ENCODE results near the gene MRPL2. TPM values are rescaled to one million over a fixed set of nuclear protein-coding genes. Genes with fewer than 3 reads are reported as not detected.

MRPL2 gene
- total and polyA plus RNA-seq, 2 donors (not counting 1 experiment from before 2014, with no cell fraction given), result 45.6 to 52.8 TPM

DNA sequence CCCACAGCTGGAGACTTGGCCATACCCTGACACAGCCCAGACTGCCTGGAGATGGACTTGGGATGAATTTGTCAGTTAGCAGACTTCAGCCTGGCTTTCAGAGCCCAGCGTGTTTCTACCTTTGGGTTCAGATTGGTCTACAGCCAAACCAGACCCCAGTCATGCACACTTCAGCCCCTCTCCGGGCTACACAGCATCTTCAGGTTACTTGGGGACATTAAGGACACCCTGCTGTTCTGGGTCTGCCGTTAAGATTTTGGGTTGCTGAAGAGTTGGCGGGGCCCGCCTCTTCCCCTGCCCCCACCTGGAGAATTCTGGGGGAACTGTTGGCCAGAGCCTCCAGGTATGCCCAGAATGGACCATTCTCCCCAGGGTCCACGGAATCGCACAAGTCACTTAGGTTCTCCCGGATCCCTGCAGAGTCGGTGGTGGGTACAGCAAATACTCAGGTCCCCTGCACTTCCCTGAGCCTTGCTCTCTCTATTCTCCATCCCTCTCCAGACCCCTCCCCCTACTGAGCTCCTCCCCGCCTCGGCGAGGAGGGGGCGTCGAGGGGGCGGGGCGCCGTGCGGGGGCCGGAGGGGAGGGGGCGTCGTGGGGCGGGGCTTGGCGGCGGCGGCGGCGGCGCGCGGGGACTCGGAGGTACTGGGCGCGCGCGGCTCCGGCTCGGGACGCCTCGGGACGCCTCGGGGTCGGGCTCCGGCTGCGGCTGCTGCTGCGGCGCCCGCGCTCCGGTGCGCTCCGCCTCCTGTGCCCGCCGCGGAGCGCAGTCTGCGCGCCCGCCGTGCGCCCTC, 16.6 kb upstream of the MRPL2 start, which contains the start of gene PTK7:
Gene PTK7, plus strand, starts transcription at position 645 of the 794 bp plus-strand sequence. CDS start 175 bp downstream, outside the sequence.
- Histone ChIP-seq H3K79me2 (ENCODE audit: control insufficient read depth, insufficient read depth, low read length) (no peaks in the 10 kb centered on the region), H3K4me2 (replicated peaks; ENCODE audit: low read depth, low read length, poor library complexity, severe bottlenecking) (peak within 1 kb of the TSS; percentile 87), H4K20me1 (ENCODE audit: control insufficient read depth, insufficient read depth, low read length, poor library complexity, severe bottlenecking) (no peaks in the 10 kb centered on the region), H3K4me1 (ENCODE audit: control insufficient read depth in 2 of 2, insufficient read depth in 2 of 2, low read length in 2 of 2) (peaks cover 14 to 15% of the 10 kb centered on the region in 2 donors), H3K27ac (ENCODE audit: low read length in 2 of 2) (no peak within 1 kb of the TSS), H3K9me3 (ENCODE audit: control extremely low read depth in 1 of 3, control insufficient read depth in 2 of 3, insufficient read depth in 1 of 3, low read length in 2 of 3) (peaks cover 0 to 4% (median 0%) of the 10 kb centered on the region in 3 donors), H3K9ac (ENCODE audit: low read length) (peak within 1 kb of the TSS; percentile 45), H3K27me3 (replicated peaks in 1 of 4; ENCODE audit: control extremely low read depth in 1 of 4, control insufficient read depth in 3 of 4, insufficient read depth in 4 of 4, low read length in 3 of 4) (peaks cover 0 to 26% (median 10%) of the 10 kb centered on the region in 4 experiments), H3K4me3 (ENCODE audit: control extremely low read depth in 1 of 5, extremely low read depth in 1 of 5, insufficient read depth in 1 of 5, low read depth in 2 of 5, low read length in 4 of 5) (peak within 1 kb of the TSS in 4 of 5 experiments; percentile 22 to 52 (median 42)), H3K36me3 (replicated peaks in 1 of 2; ENCODE audit: control extremely low read depth in 1 of 2, control insufficient read depth in 1 of 2, extremely low read depth in 1 of 2, insufficient read depth in 2 of 2, low read length in 1 of 2) (peaks cover 3 to 6% of the 10 kb centered on the region in 2 experiments), H2AFZ (ENCODE audit: insufficient read depth, low read depth, low read length, poor library complexity, severe bottlenecking) (peak within 1 kb of the TSS; percentile 68)
- ATAC-seq (ENCODE audit: low read depth) (peak; percentile 33), DNase-seq (no peak)
- TF ChIP-seq EZH2 (IDR thresholded peaks at IDR 0.05; ENCODE audit: borderline replicate concordance, insufficient read depth, low read depth, low read length, poor library complexity, severe bottlenecking), result no peak
- TF ChIP-seq, protein P1, sequence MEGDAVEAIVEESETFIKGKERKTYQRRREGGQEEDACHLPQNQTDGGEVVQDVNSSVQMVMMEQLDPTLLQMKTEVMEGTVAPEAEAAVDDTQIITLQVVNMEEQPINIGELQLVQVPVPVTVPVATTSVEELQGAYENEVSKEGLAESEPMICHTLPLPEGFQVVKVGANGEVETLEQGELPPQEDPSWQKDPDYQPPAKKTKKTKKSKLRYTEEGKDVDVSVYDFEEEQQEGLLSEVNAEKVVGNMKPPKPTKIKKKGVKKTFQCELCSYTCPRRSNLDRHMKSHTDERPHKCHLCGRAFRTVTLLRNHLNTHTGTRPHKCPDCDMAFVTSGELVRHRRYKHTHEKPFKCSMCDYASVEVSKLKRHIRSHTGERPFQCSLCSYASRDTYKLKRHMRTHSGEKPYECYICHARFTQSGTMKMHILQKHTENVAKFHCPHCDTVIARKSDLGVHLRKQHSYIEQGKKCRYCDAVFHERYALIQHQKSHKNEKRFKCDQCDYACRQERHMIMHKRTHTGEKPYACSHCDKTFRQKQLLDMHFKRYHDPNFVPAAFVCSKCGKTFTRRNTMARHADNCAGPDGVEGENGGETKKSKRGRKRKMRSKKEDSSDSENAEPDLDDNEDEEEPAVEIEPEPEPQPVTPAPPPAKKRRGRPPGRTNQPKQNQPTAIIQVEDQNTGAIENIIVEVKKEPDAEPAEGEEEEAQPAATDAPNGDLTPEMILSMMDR (IDR thresholded peaks at IDR 0.05), result no peak
- Mint-ChIP-seq H3K27me3 (peaks cover 27% of the 10 kb centered on the region), H3K27ac (no peak within 1 kb of the TSS), H3K4me1 (peaks cover 12% of the 10 kb centered on the region), H3K9me3 (ENCODE audit: insufficient read depth) (no peaks in the 10 kb centered on the region), H3K4me3 (peak within 1 kb of the TSS; percentile 74)
- 6% methylated on average over 53 of the region's 60 CpGs for WGBS (ENCODE audit: insufficient coverage)
- intact Hi-C loops (cut with micrococcal nuclease), result no loop called here
- POLR2A ChIA-PET, result no interaction called here
- CTCF ChIA-PET, result interaction anchor here (0.6 kb wide), 1 partner anchor 1030 kb away, joined by 3 read pairs; no protein-coding TSS in a partner anchor

Measured in B cell (primary cell).